GM21526 (cell line): Measurements from ENCODE around the gene PRKCE.

Experiments
- ATAC-seq: cut with Tn5 transposase; IDR thresholded peaks from one replicate; pipeline ENCODE4 v1.9.1; 2021; ENCODE audit warnings: moderate library complexity; ENCODE audit not compliant: unreplicated experiment, low FRiP score

The PRKCE gene

DNA sequence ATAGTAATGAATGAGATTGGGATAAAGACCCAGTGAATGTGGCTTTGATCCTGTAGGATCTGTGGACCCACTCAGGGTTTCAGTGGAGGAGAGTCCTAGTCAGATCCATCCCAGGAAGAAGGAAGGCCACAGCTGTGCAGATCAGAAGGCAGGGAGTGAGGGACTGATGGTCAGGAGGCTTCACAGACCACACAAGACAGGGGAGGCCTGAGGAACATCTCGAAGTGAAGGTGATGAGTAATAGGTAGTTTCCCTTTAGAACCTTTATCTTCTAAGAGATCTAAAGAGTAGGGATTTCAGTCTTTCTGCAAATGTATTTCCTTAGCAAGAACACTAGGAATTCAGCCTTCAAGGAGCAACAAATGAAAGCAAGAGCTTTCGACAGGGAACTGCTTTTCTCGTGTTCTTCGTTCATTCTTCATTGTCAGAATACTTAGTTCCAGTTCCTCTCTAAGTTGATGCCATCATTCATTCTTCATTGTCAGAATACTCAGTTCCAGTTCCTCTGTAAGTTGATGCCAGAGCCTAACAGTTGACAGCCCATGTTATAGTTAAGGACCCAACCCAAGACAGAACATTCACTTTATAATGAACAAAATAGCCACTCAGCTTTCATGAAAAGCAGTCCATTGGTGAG, 495.5 kb downstream of the PRKCE start:
- ATAC-seq: no peak

DNA sequence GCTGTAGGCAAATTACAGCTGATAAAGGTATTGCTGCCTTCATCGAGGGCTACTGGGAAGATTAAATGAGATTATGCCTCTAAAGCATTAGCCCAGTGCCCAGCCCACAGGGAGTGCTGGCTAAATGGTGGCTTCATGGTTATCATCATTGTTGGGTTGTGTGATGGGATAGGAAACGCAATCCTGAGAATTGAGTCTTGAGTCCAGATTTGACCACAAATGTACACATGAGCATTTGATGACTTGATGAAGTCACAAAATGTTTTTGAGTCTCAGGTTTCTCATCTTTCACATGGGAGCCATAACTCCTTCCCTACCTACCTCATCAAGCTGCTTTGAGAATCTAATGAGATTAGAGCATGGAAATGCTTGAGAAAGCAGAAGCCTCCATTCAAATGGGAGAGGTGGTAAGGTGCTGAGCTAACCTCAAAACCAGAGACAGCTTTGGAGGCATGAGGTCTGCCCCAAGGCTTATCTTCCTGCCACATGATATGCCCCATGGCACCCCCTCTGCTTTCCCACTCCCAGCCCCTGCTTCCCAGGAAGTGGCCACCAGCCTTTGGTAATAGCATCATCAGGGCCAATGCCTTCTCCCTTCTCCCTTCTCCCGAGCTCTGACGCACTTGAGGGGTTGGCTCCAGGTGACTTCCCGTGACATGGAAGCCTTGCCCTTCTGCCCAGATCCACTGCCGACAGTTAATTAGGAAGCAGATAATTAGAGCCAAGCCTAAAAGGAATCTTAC, 496.3 kb downstream of the PRKCE start:
- ATAC-seq: no peak

DNA sequence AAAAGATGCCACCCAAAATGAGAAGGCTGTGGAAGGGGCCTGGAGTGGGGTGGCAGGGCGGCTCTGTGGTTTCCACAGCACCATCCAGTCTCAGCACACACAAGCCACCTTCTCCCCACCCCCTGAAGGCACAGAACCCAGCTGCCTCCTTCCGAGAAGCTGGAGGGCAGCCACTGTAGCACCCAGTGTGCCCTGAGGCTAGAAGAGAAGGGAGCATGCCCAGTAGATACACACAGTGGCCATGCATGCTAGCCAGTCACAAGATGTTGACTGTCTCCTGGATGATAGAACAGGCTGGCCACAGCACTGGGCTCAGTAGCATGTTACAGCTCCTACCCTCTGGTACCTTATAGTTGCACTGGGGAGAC, 496.9 kb downstream of the PRKCE start:
- ATAC-seq: no peak

DNA sequence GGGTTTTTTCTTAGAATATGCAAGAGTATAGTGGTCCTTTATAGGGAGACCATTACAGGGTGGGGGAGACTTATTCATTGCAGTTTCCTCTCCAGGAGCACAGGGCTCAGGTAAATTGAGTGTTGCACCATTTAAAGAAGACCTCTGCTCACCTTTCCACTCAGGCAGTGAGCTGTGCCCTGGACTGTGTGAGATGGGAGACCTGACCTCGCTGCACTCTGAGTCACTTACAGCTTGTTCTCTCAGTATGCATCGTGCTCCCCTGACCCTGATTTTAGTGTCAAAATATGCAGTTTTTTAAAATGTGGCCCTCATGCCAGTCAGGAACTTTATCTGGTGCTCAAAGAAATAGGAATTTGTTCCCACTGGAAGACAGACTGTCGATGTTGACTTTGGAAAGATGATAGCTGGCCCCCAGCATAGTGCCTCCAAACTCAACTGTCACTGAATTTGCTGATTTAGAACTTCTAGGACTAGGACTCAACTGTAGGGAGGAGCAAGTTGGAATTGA, 499.0 kb downstream of the PRKCE start:
- ATAC-seq: no peak

DNA sequence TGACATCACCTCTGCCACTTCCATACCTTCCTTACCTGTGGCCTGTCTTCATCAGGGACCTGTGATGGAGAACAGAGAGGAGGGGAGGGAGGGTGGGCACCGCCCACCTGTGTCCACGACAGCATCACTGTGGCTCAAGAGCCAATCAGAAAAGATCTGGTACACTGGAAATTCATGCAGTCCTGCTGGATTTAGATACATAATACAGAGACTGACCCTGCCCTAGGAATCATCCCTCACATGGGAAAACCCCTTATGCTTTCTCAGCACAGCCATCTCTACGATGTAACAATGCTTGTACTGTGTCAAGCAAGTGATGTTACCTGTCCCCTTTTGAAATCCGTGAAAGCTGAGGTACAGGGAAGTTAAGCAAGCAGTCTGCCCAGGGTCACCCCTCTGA, 500.1 kb downstream of the PRKCE start:
- no peak for ATAC-seq

DNA sequence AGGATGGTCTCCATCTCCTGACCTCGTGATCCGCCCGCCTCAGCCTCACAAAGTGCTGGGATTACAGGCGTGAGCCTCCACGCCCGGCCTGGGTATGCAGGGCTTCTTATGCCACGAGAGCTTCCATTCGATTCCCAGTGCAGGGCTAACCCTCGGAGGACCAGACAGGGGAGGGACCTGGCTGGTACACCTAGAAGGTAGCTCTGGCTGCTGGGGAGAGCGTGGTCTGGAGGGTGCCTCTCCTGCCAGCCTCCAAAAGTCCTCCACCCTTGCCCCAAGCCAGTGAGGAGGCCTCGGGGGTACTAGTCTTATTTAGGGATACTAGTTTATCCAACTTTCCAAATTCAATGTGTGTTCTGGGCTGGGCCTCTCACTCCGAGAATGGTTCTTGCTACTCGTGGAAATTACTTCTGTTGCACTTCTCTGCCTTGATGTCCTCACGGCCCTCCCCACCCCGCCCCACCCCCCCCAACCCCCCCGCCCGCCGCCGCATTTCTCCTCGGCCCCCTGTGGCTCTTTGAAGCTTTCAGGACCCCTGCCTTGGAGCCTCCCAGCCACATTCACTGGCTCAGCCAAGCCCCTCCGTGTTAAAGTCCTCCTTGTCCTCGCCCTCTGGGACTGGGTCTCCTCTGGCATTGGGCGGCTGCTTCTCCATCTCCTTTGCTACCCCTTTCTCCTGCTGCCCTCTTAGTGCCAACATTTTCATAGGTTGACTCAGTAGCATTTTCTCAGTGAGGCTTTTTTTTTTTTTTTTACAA, 502.7 kb downstream of the PRKCE start:
- no peak for ATAC-seq

DNA sequence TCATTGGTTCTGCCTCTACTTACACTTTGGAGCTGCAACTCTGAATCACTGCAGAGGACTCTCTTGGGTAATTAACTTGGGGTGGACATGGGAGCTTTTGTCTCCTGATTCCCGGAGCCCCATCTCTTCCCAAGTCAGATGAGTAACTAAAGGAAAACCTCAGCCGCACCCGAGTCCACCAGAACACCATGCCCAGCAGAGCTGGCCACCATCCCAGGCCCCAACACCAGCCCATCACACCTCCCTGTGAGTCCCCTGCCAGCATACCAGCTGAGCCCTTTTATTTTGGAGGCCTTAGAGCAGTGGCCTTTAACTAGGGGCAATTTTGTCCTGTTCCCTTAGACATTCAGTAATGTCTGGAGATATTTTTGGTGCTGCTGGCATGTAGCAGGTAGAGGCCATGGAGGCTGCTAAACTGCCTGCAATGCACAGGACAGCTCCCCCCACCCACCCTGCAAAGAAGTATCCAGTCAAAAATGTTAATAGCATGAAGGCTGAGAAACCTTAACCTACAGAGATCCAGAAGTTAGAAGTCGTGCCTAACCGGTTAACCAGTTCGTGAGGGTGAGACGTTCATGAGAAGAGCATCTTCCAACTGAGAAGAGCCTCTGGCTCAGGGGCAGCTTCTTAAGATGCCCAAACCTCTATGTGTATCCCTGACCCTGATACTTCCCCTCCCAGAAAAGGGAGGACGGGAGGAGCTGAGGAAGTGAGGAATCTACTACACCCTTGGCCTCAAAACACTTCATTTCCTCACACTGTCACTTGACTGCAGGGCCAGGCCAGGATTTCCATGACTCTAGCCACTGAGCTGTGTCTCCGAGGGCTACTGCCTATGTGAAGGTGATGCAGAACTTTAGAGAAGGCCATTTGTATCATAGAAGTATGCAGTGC, 505.8 kb downstream of the PRKCE start:
- ATAC-seq: no peak

DNA sequence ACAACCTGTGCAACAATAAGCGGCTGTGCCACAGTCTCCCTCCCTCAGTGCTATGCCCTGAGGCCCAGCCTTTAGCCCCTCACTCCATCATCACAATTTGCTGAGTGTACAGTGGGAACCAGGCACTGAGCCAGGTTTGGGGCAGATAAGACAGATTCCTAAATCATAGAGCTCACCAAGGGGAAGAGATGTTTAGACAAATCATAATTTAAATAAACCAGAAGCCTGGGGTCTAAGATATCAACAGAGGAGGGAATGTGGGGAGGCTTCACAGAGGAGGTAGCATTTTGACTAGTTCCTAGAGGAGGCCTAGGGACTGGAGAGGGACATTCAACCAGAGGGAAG, 506.5 kb downstream of the PRKCE start:
- ATAC-seq: no peak

DNA sequence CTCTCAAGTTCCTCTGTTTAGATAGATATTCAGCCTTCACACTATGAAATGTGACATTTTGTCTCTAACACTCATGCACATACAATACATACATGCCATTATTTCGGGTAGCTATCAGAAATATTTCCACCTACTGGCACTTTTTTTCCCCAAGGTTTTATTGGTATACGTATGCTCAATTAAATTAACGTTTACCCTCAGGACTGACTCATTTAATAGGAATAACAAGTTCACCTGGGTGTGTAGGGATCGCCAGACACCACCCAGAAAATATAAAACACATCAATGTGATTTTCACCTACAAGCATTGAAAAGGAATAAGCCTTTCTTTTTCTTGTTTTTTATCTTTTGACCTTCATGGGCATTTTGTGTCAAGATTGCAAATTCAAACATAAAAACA, 507.2 kb downstream of the PRKCE start:
- ATAC-seq: no peak

DNA sequence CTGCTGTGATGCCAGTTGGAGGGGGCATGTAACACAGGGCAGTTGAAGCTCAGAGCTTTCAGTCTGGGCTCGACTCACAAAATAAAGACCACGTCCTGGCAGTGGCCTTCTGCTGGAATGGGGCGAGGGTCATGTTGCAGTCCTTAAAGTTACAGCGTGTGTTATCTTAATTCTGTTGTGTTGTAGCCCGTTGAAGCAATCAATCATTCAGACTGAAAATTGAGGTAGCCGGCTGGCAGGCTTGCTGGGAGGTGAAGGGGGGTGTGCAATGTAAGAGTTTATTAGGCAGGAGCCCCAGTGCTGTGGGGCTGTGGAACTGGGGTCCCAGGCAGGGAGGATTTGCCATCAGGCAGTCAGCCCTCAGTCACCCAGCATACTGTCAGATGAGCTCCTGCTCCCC, 508.9 kb downstream of the PRKCE start:
- no peak for ATAC-seq

DNA sequence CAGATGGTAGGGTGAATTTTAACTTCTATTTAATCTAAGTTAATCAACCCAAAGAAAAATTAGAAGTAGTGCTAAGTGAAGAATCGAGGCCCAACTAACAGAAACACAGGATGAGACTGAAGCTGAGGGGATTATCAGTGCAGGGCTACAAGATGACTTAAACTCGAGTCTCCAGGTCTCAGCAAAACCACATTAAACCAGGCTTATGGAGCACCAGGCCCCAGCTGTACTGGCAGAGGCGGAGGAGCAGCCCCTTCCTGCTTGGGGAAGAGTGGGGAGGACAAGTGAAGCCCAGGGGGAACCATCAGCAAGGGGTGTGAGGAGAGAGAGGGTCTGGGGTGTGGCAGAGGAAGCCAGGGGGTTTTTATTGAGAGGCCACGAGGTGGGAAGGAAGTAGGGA, 509.8 kb downstream of the PRKCE start:
- no peak for ATAC-seq

DNA sequence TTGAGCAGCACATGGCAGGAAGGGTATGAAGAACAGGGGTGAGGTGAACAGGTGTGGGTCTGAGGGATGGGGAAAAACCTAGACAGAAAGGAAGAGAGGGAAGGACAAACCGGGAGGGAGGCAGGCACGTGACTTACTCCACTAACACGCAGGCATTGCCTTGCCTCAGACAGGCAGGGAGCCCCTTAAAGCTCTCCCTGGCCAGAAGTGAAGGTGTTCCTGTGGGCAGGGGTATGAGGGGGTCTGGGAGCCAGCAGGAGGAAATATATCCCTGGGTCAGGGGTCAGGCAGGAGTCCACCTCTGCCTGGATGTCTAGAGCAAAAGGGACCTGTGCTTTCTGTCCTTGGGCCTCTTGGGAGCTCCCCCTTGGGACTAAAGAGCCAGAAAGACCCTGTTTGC, 510.4 kb downstream of the PRKCE start:
- no peak for ATAC-seq

DNA sequence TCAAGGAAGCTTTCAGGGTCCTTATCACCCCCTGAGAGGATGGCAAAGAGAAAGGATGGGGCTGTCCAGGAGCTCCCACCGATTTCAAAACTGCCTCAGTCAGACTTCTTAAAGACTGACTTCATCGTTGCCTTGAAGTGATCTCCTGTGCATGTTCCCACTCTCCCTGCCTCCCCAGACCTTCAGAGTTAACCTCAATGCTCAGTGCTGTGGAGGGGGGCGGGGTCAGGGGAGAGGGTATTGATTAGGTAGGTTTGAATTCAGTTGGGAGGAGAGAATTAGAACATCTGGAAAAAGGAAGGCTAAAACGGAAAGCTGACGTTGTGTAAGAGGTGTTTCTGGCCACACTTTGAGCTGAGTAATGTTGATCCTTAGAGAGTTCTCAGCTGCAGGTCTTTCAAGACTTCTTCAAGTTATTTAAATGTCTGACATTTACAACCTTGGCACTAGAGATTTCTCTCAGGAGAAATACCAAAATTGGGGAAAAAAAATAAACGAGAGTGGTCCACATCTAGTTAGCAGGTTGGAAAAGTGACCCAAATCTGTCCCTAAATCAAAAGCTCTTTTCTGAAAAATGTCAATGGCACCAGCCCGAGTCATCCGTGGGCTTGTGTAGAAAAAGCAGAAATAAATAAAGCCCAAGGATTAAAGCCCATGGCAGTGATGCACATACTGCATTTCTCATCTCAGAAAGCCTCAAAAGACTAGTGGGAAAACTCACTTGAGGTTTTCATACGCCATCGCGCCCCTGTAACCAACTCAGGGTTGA, 511.0 kb downstream of the PRKCE start:
- no peak for ATAC-seq

DNA sequence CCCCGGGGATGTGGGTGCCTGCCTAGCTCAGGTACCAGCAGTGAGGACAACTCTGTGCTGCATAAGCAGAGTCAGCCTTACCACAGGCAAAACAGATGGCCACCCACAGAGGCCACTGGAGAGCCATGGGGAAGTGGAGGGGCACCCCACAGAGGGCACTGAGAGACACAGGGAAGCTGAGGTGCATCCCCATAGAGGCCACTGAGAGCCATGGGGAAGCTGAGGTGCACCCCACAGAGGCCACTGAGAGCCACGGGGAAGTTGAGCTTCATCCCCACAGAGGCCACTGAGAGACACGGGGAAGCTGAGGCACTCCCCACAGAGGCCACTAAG, 511.6 kb downstream of the PRKCE start:
- ATAC-seq: no peak

DNA sequence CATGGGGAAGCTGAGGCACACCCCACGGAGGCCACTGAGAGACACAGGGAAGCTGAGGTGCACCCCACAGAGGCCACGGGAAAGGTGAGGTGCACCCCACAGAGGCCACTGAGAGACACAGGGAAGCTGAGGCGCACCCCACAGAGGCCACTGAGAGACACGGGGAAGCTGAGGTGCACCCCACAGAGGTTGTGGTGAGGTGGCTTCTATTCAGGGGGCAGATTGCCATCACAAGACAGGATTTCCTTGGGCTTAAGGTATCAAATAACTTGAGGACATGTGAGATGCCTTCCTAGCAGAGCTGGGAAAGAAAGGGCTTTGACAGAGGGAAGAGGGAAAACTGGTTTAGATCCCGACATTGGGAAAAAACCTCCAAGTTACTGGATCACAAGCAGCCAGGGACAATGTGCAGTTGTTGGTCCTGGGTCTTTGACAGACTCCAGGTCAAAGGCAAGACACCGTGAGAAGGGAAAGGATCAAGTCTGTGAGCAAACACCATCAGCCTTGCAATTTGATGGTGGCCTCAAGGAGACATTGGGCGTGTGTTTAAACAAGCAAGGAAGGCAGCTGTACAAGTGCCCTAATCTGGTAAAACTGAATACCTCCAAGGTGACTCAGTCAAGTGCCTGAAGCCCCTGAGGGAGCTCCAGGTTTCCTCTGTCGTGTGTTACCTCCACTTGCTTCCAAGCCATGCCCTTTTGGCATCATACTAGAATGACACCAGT, 512.5 kb downstream of the PRKCE start:
- no peak for ATAC-seq

DNA sequence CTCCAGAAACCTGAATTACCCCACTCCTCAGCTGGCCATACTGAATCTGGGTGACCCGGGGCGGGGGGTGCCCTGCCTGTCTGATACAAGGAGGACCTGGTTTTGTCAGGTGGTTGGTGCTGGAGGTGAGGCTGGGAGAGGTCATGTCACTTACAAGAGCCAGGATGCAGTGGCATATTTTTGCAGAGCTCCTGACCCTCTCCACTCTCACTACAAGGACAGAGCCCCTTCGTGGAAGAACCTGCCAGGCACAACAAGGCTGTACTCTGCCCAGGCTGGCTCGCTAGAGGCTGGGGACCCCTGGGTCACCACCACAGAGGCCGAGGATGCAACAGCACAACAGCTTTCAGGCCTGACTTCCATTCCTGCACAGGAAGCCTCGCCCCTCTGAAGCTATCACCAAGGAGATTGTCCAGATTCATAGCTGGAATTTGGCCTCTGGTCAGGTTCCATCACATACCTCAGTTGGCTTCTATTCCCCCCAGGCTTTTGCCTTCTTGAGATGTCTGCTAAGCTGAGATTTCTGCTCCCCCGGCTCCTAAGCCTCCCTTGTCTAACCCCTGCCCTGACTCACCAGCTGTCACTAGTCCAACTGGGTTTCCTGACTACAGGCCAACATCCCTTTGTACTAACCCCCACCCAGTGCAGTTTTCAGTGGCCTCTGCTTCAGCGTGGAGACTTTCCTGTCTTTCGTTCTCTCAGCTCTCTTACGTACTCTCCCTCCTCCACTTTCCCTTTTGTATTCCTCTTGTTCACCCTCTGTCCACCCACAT, 513.2 kb downstream of the PRKCE start:
- ATAC-seq: no peak

DNA sequence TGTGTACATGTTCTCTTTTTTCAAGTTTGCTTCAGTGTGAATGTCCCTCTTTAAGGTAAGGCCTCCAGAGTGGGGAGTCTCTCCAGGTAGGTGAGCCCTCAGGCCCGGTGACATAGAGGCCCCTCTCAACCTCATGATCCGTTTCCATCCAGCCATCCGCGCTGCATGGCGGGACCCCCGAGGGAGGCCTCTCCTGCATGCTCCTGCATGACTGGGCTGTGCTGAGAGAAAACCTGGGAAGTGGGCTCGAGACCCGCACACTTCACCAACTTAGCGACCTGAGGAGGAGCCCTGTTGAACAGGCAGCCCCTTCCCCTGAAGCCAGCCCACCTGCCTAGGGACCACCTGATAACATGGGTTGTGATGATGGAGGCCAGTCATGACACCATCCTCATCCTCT, 514.4 kb downstream of the PRKCE start:
- no peak for ATAC-seq

DNA sequence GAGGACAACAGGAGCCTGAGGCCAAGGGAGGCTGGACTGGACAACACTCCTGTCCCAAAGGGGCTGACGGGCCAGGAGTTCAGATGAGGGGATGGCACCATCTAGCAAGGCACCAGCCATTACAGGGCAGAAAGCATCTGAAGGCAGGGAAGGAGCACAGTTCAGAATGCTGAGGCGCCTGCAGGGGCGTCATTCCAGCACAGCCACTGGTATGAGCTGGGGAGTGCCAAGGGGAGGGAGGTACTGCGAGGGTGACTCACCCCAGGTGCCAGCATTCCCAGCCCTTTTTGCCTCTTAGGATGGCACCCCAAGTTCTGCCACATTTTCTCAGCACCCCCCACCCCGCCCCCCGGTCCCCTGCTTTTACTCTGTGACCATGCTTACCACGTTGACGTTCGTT, 515.9 kb downstream of the PRKCE start:
- no peak for ATAC-seq

DNA sequence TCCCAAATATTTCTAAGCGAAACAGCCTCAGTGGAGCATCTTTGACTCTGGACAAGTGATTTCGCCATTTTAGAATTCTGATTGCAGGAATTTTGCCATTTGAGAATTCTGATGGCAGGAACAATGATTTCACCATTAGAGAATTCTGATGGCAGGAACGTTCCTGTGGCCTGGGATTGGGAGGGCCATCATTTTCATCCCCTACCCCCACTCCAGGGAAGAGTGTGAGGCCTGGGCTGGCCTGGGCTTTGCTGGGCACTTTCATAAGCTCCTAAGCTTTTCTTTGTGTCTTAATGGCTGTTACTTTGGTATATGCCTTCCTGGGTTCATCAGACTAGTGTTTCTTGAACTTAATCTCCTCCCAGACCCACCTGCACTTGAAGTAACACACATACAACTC, 516.4 kb downstream of the PRKCE start:
- ATAC-seq: no peak
